DND-41 (cell line): Measurements from ENCODE around the gene TSPAN10.
A peak's percentile ranks its signal among the peaks of the same experiment; 100 is the strongest.

ENCODE experiments used
- ATAC-seq: fragments of 200-7000 bp; cut with Tn5 transposase; 3 replicates; pipeline ENCODE4 v1.9.1; 2021; ENCODE audit warnings: low read depth; ENCODE audit not compliant: insufficient read depth
- DNase-seq: peaks from one replicate; pipeline ENCODE4 v3.0.0-alpha.2; 2020
- H2AFZ ChIP-seq: 2 replicates; pipeline ENCODE4 v1.6.0; 2012; ENCODE audit warnings: low read depth, low read length
- H3K27ac ChIP-seq: 2 replicates; pipeline ENCODE4 v1.5.1; 2012; ENCODE audit warnings: low read length, inconsistent platforms
- H3K27me3 ChIP-seq: fragments of 200-600 bp; sonication (generic); 2 replicates; pipeline ENCODE4 v1.6.0; 2012; ENCODE audit warnings: low read length, mild to moderate bottlenecking, inconsistent platforms; ENCODE audit not compliant: insufficient read depth, poor library complexity
- H3K36me3 ChIP-seq: 2 replicates; pipeline ENCODE4 v1.5.1; 2012; ENCODE audit warnings: low read length, inconsistent platforms; ENCODE audit not compliant: insufficient read depth
- H3K4me1 ChIP-seq: 2 replicates; pipeline ENCODE4 v1.5.1; 2012; ENCODE audit warnings: mild to moderate bottlenecking, low read length; ENCODE audit not compliant: insufficient read depth
- H3K4me2 ChIP-seq: 2 replicates; pipeline ENCODE4 v1.6.0; 2012; ENCODE audit warnings: mild to moderate bottlenecking, moderate library complexity, low read length, inconsistent platforms; ENCODE audit not compliant: insufficient read depth
- H3K4me3 ChIP-seq, 2 experiments: fragments of 200-600 bp in 1 of 2; shearing (Covaris generic) in 1 of 2; 2 replicates each; pipeline ENCODE4 v1.5.1; 2012 to 2016; ENCODE audit warnings: inconsistent platforms in 2 of 2, low read length in 2 of 2, mild to moderate bottlenecking in 2 of 2, low read depth in 1 of 2, moderate library complexity in 1 of 2
- H3K79me2 ChIP-seq: 2 replicates; pipeline ENCODE4 v1.6.0; 2012; ENCODE audit warnings: low read length, inconsistent platforms; ENCODE audit not compliant: insufficient read depth
- H3K9ac ChIP-seq: 2 replicates; pipeline ENCODE4 v1.6.0; 2012; ENCODE audit warnings: low read depth, mild to moderate bottlenecking, inconsistent platforms, low read length, moderate library complexity
- H3K9me3 ChIP-seq: 2 replicates; pipeline ENCODE4 v1.5.1; 2012; ENCODE audit warnings: low read length, moderate library complexity, mild to moderate bottlenecking, inconsistent platforms; ENCODE audit not compliant: insufficient read depth, severe bottlenecking
- H4K20me1 ChIP-seq: 2 replicates; pipeline ENCODE4 v1.6.0; 2012; ENCODE audit warnings: low read length; ENCODE audit not compliant: insufficient read depth
- CTCF ChIP-seq: IDR thresholded peaks from 2 replicates; pipeline ENCODE4 v1.5.1; 2012; ENCODE audit warnings: borderline replicate concordance, low read length, moderate library complexity, mild to moderate bottlenecking; ENCODE audit not compliant: poor library complexity, severe bottlenecking; ENCODE audit errors: extremely low read depth
- EZH2 ChIP-seq: IDR thresholded peaks from 3 replicates; pipeline ENCODE4 v1.6.1; 2012; ENCODE audit warnings: borderline replicate concordance, low read depth, mild to moderate bottlenecking, moderate library complexity, low read length, inconsistent platforms; ENCODE audit not compliant: severe bottlenecking

The TSPAN10 gene

GRCh38 chr17:81693509-81694210 lies 56.7 kb downstream of the TSPAN10 start:
- TF ChIP-seq EZH2 (no peak), CTCF (peak; percentile 33)
- Histone ChIP-seq H3K27ac (no peak overlapping the region), H3K9me3 (no peaks in the 10 kb centered on the region), H4K20me1 (peaks cover 65% of the 10 kb centered on the region; the same call in 1 of the 2 replicates), H3K4me2 (no peak overlapping the region), H3K4me1 (no peaks in the 10 kb centered on the region), H2AFZ (no peak overlapping the region), H3K4me3 (no peak overlapping the region), H3K9ac (no peak overlapping the region), H3K79me2 (peaks cover 24% of the 10 kb centered on the region), H3K36me3 (peaks cover 98% of the 10 kb centered on the region), H3K27me3 (no peaks in the 10 kb centered on the region)
- DNase-seq, result no peak
- ATAC-seq, result peak; percentile 27; the same call in 1 of the 3 replicates

- H3K27ac ChIP-seq, result no peak overlapping the region
- no peaks in the 10 kb centered on the region for H3K27me3 ChIP-seq
- H3K4me3 ChIP-seq, result no peak overlapping the region
- no peak for TF ChIP-seq CTCF
- no peak for TF ChIP-seq EZH2
- ATAC-seq (no peak), DNase-seq (no peak)
- peaks cover 21% of the 10 kb centered on the region for H3K79me2 ChIP-seq
- no peaks in the 10 kb centered on the region for H3K4me1 ChIP-seq
- no peaks in the 10 kb centered on the region for H3K9me3 ChIP-seq
- H3K36me3 ChIP-seq, result peaks cover 91% of the 10 kb centered on the region
- H2AFZ ChIP-seq, result no peak overlapping the region
- no peak overlapping the region for H3K9ac ChIP-seq
- H4K20me1 ChIP-seq, result peaks cover 57% of the 10 kb centered on the region; the same call in 1 of the 2 replicates
- no peak overlapping the region for H3K4me2 ChIP-seq
Observed at GRCh38 chr17:81694810-81695209, 57.8 kb downstream of the TSPAN10 start.

- no peaks in the 10 kb centered on the region for H3K27me3 ChIP-seq
- peaks cover 53% of the 10 kb centered on the region; the same call in 1 of the 2 replicates for H4K20me1 ChIP-seq
- no peak overlapping the region for H3K9ac ChIP-seq
- ATAC-seq, result no peak
- H3K4me1 ChIP-seq, result peaks cover under 1% of the 10 kb centered on the region; the same call in 1 of the 2 replicates
- H3K36me3 ChIP-seq, result peaks cover 87% of the 10 kb centered on the region
- no peak overlapping the region for H3K4me3 ChIP-seq
- H2AFZ ChIP-seq, result no peak overlapping the region
- TF ChIP-seq EZH2 (no peak), CTCF (no peak)
- no peak overlapping the region for H3K4me2 ChIP-seq
- no peak overlapping the region for H3K27ac ChIP-seq
- H3K9me3 ChIP-seq, result no peaks in the 10 kb centered on the region
- H3K79me2 ChIP-seq, result peaks cover 21% of the 10 kb centered on the region
- DNase-seq, result no peak
Observed at GRCh38 chr17:81695211-81695610, 58.2 kb downstream of the TSPAN10 start.
